Measurements from ENCODE around the gene KLRF2.

The KLRF2 gene

GRCh38 chr12:9888665-9889273 is 7.5 kb downstream of the KLRF2 start:
- DNase-seq (ENCODE audit: low read depth), result no peak

GRCh38 chr12:9895215-9895971 is 14.1 kb downstream of the KLRF2 start:
- no peak for DNase-seq (ENCODE audit: low read depth)

DNA sequence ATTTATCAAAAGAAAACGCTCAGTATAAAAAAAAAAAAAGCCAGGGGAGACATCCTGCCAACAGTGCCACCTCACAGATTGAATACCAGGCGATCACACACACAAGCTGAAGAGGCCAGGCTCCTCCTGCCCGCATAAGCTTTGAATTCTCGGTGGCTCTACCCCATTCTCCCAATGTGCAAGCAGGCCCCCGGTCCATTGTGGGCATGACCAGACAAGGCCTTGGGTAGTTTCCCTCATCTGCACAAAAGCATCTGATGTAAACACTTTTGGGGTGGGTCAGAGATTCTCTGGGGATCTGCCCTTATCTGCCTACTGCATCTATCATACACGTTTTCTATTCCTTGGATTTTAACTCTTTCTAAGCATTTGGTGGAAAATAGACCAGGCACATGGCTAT is 16.2 kb downstream of the KLRF2 start:
- DNase-seq (ENCODE audit: low read depth), result no peak

DNA sequence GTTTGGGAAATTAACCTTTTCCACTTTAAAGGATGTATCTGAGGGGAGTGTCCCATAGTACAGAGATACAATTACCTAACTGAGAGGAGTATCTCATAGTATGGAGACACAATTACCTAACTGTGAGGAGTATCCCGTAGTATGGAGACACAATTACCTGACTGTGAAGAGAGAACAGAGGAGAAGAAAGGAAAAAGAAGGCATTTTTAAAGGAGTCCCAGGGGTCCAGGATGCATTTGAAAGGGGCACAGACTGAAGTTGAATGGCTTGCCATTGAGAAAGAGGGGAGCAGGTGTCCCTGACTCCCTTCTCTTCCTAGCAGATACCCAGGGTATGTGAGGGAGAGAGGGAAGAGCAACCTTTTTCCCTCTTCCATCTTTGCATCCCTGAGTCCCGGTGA is 17.9 kb downstream of the KLRF2 start:
- DNase-seq (ENCODE audit: low read depth), result no peak

- DNase-seq (ENCODE audit: low read depth), result no peak
Measured at GRCh38 chr12:9900930-9901329, 19.6 kb downstream of the KLRF2 start.

GRCh38 chr12:9902539-9903228 is 21.4 kb downstream of the KLRF2 start:
- DNase-seq (ENCODE audit: low read depth), result no peak

GRCh38 chr12:9906873-9907272 is 25.6 kb downstream of the KLRF2 start:
- no peak for DNase-seq (ENCODE audit: low read depth)

DNA sequence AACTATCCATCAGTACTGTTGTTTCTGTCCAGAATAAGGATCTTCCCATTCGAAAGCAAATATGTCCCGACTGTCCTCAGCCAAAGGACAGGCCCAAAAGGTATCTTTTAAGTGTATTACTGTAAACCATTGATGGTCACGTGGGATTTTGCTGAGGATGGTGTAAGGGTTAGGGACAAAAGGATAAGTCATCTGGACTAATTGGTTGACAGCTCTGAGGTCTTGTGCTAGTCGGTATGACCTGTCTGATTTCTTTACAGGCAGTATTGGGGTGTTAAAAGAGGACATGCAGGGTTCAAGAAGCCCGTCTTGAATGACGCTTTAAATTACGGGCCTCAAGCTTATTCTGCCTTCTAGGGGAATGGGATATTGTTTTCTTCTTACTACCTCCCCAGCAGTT is 26.5 kb downstream of the KLRF2 start:
- DNase-seq (ENCODE audit: low read depth), result no peak

GRCh38 chr12:9908350-9908749 is 27.1 kb downstream of the KLRF2 start:
- DNase-seq (ENCODE audit: low read depth), result no peak

- no peak for DNase-seq (ENCODE audit: low read depth)
Measured at GRCh38 chr12:9909724-9910123, 28.4 kb downstream of the KLRF2 start.

GRCh38 chr12:9910716-9911421 is 29.6 kb downstream of the KLRF2 start:
- peak; percentile 41 for DNase-seq (ENCODE audit: low read depth)

DNA sequence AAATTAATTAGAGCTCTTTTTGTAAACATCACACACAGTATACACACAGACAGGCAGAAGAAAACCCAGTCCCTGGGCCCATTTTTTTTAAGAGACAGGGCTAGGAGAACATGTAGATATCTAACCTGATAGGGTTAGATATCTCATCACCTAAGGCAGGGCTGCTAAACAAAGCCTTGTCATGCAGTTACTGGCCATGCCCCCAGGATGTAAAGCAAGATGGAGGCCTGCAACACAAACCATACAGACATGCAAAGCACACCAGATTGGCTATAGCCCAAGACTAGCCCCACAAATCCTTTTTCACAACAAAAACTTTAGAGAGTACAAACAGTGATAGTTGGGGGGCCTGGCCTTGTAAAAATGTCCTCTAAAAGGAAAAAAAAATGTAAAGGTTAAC is 30.4 kb downstream of the KLRF2 start:
- no peak for DNase-seq (ENCODE audit: low read depth)

DNA sequence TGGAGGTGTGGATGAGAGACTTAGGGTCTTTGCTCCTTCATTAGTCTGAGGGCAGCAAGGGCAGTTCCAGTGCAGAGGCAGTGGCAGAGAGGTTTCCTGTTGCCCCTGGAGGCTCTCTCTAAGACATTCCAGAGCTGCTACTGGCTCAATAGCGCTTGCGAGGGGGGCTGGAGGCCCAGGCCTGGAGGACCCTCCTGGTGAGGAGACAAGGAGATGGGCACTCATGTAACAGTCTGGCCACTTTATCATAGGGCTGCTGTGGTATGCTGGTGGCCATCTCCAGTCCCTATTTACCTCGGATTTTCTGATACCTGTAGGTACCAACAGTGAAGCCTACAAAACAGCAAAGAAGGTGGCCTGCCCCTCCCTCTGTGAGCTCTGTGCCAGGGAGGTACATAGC is 38.2 kb downstream of the KLRF2 start:
- no peak for DNase-seq (ENCODE audit: low read depth)

DNA sequence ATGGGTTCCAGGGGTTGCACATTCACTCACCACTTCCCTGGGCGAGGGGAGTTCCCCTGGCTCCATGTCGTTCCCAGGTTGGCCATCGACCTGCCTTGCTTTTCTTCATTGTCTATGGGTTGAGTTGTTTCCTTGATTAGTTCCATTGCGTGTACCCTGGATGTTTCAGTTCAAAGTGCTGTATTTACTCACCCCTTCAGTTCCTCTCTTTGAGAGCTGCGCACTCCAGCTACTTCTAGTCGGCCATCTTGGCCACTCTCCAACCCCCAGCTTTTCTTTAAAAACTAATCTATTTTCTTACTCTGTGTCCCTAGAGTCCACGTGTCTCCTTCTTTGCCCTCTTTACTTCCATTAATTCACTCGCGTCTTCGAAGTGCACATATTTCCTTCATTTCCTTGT is 39.2 kb downstream of the KLRF2 start:
- no peak for DNase-seq (ENCODE audit: low read depth)

GRCh38 chr12:9922429-9922828 is 41.1 kb downstream of the KLRF2 start:
- no peak for DNase-seq (ENCODE audit: low read depth)

GRCh38 chr12:9925705-9926393 is 44.6 kb downstream of the KLRF2 start:
- DNase-seq (ENCODE audit: low read depth), result peak; percentile 24

- DNase-seq (ENCODE audit: low read depth), result no peak
Measured at GRCh38 chr12:9926876-9927275, 45.6 kb downstream of the KLRF2 start.

- no peak for DNase-seq (ENCODE audit: low read depth)
Measured at GRCh38 chr12:9928607-9929006, 47.3 kb downstream of the KLRF2 start.

DNA sequence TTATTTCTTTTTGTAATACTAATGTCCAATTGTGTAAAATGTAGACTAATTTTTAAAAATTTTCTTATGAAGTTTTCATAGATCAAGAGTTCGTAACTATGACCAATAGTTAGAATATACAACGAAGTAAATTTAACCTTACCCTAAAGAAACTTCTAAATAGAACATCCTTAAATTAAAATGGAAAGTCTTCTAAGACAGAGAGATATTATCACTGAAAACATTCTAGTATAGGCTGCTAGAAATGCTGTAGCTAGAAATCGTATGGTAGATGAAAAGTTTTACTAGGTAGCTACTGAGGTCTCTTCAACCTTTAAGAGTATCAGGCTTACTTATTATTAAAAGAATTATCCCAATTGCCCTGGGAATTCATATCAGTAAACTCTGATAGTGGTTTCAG is 50.0 kb downstream of the KLRF2 start:
- DNase-seq (ENCODE audit: low read depth), result no peak

GRCh38 chr12:9932270-9932669 is 51.0 kb downstream of the KLRF2 start, which contains the start of gene CLEC2A:
Gene CLEC2A (minus strand): TSS chr12:9932370. CDS start chr12:9932329, 41 bp downstream.
- no peak for DNase-seq (ENCODE audit: low read depth)

DNA sequence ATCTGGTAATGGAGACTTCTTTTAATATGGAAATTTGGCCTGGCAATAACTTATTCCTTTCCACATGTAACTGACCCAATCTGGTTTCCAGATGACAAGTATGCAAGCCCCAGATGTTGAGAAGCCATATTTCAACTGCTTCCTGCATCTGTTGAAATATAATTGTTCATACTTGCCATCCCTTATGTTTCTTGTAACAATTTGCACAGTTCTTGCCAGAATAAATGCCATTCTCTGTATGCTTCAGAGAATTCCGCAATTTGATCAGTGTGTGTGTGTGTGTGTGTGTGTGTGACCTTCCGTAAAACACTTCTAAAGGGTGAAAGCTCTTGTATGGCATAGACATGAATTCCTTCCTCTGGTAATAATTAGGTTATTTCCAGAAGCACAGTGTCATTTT is 52.7 kb downstream of the KLRF2 start:
- DNase-seq (ENCODE audit: low read depth), result peak; percentile 13

GRCh38 chr12:9935026-9935425 is 53.7 kb downstream of the KLRF2 start:
- DNase-seq (ENCODE audit: low read depth), result no peak

Measured in fibroblast of the conjunctiva (primary cell).